Lower lobe of right lung (tissue), 2 donors: Measurements from ENCODE around the gene MKRN1. TPM values are rescaled to one million over a fixed set of nuclear protein-coding genes. Genes with fewer than 3 reads are reported as not detected.
"Not testable (repeated sequence)": the region's sequence is repeated elsewhere in the genome, so short reads cannot be mapped to it uniquely, and the experiment has no call there.

Experiments used
- ATAC-seq, 2 donors: fragments of 200-7000 bp; cut with Tn5 transposase; one replicate each; pipeline ENCODE4 v1.9.1; 2020 to 2022; ENCODE audit warnings: mild to moderate bottlenecking in 2 of 2, moderate library complexity in 2 of 2
- DNase-seq: peaks from one replicate; pipeline ENCODE4 v3.0.0-alpha.2; 2020
- H3K27ac ChIP-seq: fragments of 200-600 bp; one replicate; pipeline ENCODE4 v1.8.0; 2022
- H3K27me3 ChIP-seq: fragments of 200-600 bp; one replicate; pipeline ENCODE4 v1.8.0; 2022; ENCODE audit warnings: low read depth
- H3K36me3 ChIP-seq: fragments of 200-600 bp; one replicate; pipeline ENCODE4 v1.8.0; 2022; ENCODE audit warnings: mild to moderate bottlenecking
- H3K4me1 ChIP-seq: fragments of 200-600 bp; one replicate; pipeline ENCODE4 v1.8.0; 2022
- H3K4me3 ChIP-seq: fragments of 200-600 bp; one replicate; pipeline ENCODE4 v1.8.0; 2022; ENCODE audit warnings: mild to moderate bottlenecking
- H3K9me3 ChIP-seq: fragments of 200-600 bp; one replicate; pipeline ENCODE4 v1.8.0; 2022
- intact Hi-C: fragments of 100-400 bp; cut with DNase I; formaldehyde crosslinking; loops from one replicate; pipeline ENCODE4 v1.11.0; 2022
- total RNA-seq: library from RNA; stranded (reverse); fragmentation: NEBNext Ultra II Directional; extraction: Animal tissue kit (Norgen Biotek cat#: 25700); gene quantifications from one replicate; pipeline ENCODE4 v1.2.1, GENCODE V29; 2021
- TF ChIP-seq, protein P1 (sequence below): fragments of 200-600 bp; IDR thresholded peaks from one replicate; pipeline ENCODE4 v1.8.0; 2022; ENCODE audit warnings: antibody characterized with exemption, mild to moderate bottlenecking
- donor health status: DM: no; HTN: yes; CAD: no; lungs with severe emphysema.

MKRN1 gene
- total RNA-seq, 1 donor from 2014 or later: 112 TPM

DNA sequence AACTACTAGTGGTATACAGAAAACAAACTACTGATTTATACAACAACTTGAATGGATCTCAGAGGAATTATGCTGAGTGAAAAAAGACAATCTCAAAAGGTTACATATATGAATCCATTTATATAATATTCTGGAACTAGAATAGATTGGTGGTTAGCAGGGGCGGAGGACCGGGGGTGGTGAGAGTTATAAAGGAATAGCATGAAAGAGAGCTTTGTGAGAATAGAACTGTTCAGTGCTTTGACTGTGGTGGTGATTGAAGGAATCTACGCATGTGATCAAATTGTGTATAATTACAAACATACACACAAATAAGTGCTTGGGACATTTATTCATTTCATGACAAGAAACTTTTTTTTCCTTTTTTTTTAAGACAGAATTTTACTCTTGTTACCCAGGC lies 55.8 kb downstream of the MKRN1 start:
- TF ChIP-seq, protein P1, sequence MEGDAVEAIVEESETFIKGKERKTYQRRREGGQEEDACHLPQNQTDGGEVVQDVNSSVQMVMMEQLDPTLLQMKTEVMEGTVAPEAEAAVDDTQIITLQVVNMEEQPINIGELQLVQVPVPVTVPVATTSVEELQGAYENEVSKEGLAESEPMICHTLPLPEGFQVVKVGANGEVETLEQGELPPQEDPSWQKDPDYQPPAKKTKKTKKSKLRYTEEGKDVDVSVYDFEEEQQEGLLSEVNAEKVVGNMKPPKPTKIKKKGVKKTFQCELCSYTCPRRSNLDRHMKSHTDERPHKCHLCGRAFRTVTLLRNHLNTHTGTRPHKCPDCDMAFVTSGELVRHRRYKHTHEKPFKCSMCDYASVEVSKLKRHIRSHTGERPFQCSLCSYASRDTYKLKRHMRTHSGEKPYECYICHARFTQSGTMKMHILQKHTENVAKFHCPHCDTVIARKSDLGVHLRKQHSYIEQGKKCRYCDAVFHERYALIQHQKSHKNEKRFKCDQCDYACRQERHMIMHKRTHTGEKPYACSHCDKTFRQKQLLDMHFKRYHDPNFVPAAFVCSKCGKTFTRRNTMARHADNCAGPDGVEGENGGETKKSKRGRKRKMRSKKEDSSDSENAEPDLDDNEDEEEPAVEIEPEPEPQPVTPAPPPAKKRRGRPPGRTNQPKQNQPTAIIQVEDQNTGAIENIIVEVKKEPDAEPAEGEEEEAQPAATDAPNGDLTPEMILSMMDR: no peak
- ATAC-seq (no peak), DNase-seq (no peak)
- intact Hi-C loops: no loop called here
- Histone ChIP-seq H3K27ac (no peak overlapping the region), H3K36me3 (no peaks in the 10 kb centered on the region), H3K4me1 (no peaks in the 10 kb centered on the region), H3K27me3 (no peaks in the 10 kb centered on the region), H3K9me3 (no peaks in the 10 kb centered on the region), H3K4me3 (no peak overlapping the region)

DNA sequence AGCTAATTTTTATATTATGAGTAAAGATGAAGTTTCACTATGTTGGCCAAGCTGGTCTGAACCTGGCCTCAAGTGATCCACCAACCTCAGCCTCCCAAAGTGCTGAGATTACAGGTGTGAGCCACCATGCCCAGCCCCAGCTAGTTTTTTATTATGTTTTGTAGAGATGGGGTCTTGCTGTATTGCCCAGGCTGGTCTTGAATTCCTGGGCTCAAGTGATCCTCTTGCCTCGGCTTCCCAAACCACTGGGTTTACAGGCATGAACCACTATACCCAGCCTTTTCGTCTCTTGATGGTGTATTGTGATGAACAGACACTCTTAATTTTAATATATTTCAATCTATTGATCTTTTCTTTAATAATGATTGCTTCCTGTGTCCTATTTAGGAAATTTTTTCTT lies 57.8 kb downstream of the MKRN1 start:
- Histone ChIP-seq H3K27ac (no peak overlapping the region), H3K4me3 (no peak overlapping the region), H3K4me1 (no peaks in the 10 kb centered on the region), H3K27me3 (no peaks in the 10 kb centered on the region), H3K36me3 (no peaks in the 10 kb centered on the region), H3K9me3 (no peaks in the 10 kb centered on the region)
- TF ChIP-seq, protein P1: no peak
- ATAC-seq: no peak
- intact Hi-C loops: no loop called here
- DNase-seq: no peak

DNA sequence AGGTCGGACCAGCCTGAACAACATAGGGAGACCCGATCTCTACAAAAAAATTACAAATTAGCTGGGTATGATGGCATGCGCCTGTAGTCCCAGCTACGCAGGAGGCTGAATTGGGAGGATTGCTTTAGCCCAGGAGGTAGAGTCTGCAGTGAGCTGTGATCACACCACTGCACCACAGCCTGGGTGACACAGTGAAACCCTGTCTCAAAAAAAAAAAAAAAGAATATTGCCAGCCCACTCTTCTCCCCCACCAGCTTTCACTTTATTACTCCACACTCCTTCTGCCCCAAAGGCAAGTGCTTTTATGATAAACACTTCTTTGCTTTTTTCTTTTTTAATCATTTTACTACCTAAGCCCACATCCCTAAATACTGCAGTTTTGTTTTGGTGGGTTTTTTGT lies 60.7 kb downstream of the MKRN1 start:
- intact Hi-C loops: no loop called here
- Histone ChIP-seq H3K9me3 (no peaks in the 10 kb centered on the region), H3K4me1 (no peaks in the 10 kb centered on the region), H3K36me3 (no peaks in the 10 kb centered on the region), H3K27me3 (no peaks in the 10 kb centered on the region), H3K27ac (no peak overlapping the region), H3K4me3 (no peak overlapping the region)
- no peak for DNase-seq
- TF ChIP-seq, protein P1: no peak
- ATAC-seq: no peak

GRCh38 chr7:140418156-140418472 lies 61.2 kb downstream of the MKRN1 start:
- H3K4me1 ChIP-seq, H3K9me3 ChIP-seq, DNase-seq, H3K27me3 ChIP-seq, H3K27ac ChIP-seq, H3K36me3 ChIP-seq, H3K4me3 ChIP-seq, ATAC-seq, intact Hi-C loops: not testable (repeated sequence)

GRCh38 chr7:140417456-140418155 lies 61.7 kb downstream of the MKRN1 start:
- Histone ChIP-seq H3K4me1 (no peaks in the 10 kb centered on the region), H3K27me3 (no peaks in the 10 kb centered on the region), H3K4me3 (no peak overlapping the region), H3K9me3 (no peaks in the 10 kb centered on the region), H3K36me3 (no peaks in the 10 kb centered on the region), H3K27ac (no peak overlapping the region)
- TF ChIP-seq, protein P1: no peak
- ATAC-seq: no peak
- intact Hi-C loops: no loop called here
- DNase-seq: no peak

DNA sequence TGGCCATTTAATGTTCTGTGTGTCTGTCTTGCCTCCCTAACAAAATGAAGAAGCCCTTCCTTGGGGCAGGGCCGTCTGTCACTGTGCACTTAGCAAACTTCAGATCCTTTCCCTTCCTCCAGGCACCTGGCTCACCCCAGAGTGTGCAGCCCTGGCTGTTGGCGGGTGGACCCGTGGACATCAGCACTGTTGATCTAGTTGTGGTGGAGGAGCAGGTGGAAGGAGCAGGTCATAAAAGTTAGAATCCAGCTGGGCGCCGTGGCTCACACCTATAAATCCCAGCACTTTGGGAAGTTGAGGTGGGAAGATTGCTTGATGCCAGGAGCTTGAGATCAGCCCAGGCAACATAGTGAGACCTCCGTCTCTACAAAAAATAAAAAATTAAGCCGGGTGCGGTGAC lies 62.7 kb downstream of the MKRN1 start:
- Histone ChIP-seq H3K36me3 (no peaks in the 10 kb centered on the region), H3K9me3 (no peaks in the 10 kb centered on the region), H3K27me3 (no peaks in the 10 kb centered on the region), H3K4me3 (no peak overlapping the region), H3K4me1 (no peaks in the 10 kb centered on the region), H3K27ac (no peak overlapping the region)
- ATAC-seq: no peak
- TF ChIP-seq, protein P1: no peak
- no peak for DNase-seq
- intact Hi-C loops: no loop called here

DNA sequence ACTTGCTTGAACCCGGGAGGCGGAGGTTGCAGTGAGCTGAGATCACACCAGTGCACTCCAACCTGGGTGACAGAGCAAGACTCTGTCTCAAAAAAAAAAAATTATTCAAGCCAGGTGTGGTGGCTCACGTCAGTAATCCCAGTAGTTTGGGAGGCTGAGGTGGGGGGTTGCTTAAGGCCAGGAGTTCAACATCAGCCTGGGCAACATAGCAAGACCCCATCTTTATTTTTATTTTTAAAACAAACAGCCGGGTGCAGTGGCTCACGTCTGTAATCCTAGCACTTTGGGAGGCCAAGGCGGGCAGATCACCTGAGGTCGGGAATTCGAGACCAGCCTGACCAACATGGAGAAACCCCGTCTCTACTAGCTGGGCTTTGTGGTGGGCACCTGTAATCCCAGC lies 63.5 kb downstream of the MKRN1 start:
- H3K27me3 ChIP-seq, H3K36me3 ChIP-seq, ATAC-seq, H3K4me3 ChIP-seq, DNase-seq, H3K9me3 ChIP-seq, H3K4me1 ChIP-seq, H3K27ac ChIP-seq, intact Hi-C loops: not testable (repeated sequence)
